HG03159 (cell line): Measurements from ENCODE around the gene CACNB2.

Experiments
- ATAC-seq: cut with Tn5 transposase; IDR thresholded peaks from one replicate; pipeline ENCODE4 v1.9.1; 2021; ENCODE audit warnings: mild to moderate bottlenecking, moderate library complexity; ENCODE audit not compliant: unreplicated experiment

CACNB2 gene

DNA sequence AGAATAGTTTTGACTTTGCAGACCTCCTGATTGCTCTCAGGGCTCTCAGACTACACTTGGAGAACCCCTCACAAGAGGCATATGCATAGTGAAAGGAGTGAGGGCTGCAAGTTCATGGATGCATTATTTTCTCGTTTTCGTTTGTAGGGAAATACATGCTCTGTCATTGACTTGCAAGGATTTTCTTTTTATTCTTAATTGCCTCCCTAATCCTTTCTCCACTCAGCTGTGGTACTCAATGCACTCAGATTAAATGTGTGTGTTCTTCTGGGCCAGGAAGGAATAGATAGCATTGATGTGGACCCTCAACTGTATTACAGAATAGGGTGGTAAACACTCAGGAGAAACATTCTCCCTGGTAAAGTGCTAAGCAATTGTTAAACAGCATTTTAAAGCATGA lies 188.7 kb downstream of the CACNB2 start:
- no peak for ATAC-seq

DNA sequence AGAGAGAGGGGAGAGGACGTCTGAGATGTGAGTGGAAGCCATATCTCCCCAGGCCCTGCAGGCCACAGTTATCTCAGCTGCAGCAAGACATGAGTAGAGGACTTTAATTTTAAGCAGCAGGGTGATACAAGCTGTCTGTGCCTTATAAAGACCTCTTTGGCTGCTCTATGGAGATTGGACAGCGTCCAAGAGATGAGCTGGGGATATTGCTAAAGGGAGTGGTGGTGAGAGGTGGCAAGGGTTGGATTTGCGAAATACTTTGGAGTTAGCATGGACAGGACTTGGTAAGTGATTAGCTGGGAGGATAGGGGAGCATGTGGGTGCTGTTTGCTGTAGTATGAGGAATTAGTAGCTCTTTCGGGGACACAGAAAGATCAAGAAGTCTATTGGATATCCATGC lies 191.8 kb downstream of the CACNB2 start:
- ATAC-seq: no peak

DNA sequence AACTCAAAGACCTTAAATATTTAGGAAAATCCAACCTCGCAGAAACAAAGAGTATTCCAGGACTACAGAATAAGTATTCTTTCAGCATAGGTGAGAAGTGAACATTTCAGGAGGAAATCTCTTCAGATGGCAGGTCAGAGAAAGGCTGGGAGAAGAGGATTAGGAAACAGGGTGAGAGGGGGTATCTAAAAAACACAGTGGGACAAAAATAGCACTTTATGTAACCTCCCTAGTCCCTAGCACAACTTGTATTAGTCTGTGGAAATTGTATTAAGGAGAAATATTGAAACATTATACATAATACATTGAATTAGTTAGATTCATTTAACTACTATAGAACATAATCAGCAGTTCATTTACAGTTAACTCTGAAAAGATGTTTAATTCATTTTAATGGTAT lies 192.3 kb downstream of the CACNB2 start:
- ATAC-seq: no peak

DNA sequence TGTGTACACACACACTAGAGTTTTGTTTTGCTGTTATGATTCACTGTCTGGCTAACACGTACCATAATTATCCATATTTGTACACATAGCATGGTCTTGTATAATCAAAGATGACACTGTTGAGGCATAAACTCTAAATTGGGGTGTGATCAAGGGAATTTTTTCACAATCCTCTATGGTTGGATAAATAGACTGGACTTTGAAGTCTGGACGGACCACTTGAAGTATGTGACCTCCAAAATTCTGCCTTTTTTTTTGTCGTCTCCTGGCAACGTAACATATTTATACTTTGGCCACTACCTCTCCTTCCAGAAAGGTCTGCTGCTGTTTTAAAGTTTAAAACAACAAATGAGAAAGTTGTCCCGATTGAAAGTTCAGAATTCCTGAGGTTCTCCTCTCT lies 193.4 kb downstream of the CACNB2 start:
- ATAC-seq: no peak

DNA sequence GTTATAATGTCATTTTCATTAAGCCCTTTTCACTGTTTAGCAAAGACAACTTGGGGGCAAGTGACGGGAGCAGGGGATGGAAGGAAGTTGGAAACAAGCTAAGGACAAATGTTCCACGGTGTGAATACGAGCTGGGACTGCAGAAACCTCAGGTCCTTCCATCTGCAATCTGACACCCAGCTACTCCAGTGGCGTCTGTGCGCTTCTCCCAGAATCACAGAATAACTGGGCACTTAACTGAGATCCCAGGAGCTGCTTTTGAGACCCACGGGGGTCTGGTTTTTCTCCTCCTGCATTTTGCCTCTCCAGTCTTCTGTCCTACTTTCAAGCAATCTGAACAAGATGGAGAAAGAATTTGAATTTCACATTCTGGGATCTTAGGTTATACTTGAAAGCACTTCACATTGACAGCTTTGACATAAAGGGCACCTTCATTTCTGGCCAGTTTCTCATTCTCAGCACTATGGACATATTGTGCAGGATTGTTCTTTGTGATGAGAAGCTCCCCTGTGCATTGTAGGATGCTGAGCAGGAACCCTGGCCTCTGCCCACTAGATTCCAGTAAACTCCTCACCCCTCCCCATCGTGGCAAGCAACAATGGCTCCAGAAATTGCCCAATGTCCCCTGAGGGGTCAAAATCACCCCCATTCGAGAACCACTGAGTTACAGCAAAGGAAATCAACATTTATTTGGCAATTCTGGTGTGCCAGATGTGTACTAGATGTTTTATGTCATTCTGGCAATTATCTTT lies 194.1 kb downstream of the CACNB2 start:
- no peak for ATAC-seq

DNA sequence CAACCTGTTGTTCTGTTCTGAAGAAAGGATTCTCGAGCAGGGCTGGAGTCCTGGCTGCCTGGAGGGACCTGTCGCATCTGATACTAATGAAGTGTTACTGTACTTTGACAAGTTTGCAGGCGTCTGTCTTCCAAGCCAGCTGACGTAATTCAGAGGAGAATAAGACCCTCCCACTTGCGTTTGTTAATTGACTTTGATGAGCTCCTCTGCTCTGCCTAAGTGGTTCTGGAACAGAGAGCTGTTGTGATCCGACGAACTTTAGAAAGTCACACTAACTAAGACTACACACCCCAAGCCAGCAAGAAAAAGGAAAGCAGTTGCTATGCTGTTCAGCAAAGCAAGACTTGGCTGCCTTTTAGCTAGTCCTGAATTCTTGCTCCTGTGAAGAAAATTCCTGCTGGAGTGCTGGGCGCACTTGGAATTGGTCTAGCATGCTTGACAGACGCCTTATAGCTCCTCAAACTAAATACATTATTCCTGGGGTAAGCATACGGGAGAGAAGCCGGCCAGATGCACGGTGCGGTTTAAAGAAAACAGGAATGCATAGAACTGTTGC lies 200.3 kb downstream of the CACNB2 start:
- no peak for ATAC-seq

DNA sequence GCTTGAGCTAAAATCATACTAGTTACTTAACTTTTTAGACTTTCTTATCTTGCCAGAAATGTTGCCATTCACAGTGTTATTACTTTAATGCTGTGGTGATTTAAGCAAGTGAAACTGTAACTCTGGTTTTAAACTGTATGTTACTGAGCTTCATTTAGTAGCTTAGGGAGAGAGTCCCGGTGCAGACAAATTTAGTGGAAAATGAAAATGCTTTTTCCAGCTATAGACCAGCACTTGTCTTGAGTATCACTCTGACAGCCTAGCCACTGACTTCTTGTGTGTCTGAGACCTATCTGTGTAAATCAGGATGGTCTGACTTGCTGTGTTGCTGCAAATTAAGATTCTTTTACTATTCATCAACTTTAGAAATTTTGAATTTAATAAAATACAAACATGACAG lies 200.8 kb downstream of the CACNB2 start:
- no peak for ATAC-seq

DNA sequence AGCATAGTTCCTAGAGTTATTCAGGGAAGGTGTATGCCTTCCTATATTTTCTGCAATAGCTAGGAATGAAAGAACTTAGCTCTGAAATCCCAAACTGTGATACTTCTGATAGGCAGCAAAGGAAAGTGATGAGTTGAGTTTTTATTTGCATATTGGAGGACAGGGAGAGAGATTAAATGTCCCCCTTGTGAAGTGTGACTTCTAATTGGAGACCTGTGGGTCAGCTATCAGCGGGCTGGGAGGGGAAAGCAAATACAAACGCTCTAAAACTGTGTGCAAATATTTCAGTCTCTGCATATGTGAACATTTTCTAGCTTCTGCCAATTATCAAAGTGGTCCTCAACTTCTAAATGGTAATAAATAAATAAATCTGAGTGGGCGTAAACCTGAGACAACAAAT lies 203.3 kb downstream of the CACNB2 start:
- no peak for ATAC-seq

DNA sequence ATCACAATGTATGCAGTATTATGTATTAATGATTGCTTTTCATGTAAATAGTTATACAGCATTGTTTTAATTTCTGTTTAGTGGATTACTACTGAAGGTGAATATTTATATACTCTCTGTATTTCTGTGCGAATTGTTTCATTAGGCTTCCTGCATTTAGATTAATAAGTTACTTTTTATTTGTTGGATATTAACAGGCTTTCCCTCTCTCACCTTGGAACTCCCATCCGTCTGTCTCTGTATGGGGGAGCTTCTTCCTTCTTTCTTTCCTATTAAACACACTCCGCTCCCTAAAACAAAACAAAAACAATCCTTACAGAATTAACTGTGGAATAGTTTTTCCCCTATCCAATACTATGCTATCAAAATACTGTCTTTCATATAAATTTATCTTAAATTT lies 205.1 kb downstream of the CACNB2 start:
- ATAC-seq: no peak

DNA sequence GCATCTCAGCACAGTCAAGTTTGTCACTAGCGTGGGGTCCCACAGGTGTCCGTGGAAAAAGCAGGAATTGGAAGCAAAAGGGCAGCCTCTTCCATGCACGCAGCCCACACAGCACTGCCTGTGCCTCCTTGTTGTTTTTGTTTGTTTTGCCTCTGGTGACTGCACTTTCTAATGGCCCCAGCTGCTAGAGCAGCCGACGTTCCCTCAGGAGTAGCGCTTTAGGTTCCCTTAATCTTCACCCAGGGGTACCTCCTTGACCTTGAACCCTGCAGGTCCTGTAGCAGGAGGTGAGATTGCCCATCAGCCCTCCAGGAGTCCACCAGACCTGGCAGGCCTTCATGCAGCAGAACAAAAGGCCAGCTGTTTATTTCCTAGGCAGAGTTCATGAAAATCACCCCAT lies 210.1 kb downstream of the CACNB2 start:
- ATAC-seq: no peak

DNA sequence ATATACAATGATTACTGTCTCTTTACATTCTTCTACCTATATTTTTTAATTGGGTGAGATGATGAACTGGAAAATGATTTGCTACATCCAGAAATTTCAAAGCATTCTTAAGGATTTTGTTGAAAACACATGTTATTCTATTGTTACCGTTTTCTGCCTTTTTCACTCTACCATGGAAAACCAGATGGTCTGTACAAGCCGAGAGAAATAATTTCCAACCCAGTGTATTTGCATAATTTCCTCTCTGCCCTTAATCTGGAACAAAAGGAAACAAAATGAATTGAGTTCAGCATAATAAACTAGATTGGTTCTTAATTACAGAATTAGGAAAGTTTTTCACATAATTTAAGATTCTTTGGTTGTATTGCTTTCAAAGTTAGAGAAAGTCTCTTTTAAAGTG lies 211.2 kb downstream of the CACNB2 start:
- no peak for ATAC-seq

DNA sequence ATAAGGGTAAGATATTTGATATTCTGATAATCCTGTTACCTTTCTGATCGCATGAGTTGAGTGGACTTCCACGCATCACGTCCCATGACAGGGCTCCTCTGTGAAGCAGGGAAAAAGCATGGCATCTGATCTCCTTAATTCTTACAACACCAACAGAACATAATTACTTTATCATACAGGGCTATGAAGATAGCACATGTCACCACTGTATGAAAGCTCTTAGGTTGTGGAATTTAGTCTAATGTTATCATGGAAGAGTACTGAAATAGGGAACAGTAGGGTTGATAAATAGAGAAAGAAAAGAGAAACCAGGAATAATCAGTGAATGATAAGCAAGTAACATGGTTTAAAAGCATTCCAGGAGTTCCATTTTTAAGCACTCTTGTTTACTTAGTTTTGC lies 212.0 kb downstream of the CACNB2 start:
- no peak for ATAC-seq

DNA sequence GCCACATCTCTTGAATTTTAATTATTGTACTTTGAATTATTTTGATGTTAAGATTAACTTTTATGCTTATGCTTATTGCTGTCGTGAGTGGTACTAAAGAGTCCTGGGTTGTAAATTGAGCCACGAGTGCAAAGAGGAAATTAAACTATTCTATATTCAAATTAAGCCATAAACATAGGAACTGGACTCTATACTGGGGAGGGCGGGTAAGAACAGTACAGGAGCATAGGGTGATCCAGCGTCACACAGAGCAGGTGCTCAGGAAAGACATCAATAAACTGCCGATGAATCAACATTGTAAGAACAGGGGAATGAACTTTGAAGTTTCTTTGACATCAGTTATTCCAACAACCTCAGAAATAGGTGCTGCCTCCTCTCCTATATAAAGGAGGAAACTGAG lies 219.6 kb downstream of the CACNB2 start:
- no peak for ATAC-seq

DNA sequence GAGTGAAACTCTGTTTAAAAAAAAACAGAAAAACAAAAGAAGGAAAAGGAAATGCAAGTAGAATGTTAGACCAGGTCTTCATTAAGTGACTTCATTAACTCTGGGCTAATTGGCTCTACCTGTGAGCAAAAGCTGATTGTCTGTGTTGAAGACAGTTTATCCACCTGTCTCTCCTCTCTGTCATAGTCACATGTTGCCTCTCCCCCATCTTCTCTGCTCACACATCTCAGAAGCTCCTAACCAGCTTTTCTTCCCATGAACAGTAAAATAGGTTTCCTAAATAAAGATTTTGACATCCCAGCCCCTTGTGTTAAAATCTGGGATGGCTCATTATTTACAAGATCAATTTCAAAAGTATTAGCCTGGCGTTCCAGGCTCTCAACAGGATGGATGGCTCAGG lies 222.7 kb downstream of the CACNB2 start:
- no peak for ATAC-seq

DNA sequence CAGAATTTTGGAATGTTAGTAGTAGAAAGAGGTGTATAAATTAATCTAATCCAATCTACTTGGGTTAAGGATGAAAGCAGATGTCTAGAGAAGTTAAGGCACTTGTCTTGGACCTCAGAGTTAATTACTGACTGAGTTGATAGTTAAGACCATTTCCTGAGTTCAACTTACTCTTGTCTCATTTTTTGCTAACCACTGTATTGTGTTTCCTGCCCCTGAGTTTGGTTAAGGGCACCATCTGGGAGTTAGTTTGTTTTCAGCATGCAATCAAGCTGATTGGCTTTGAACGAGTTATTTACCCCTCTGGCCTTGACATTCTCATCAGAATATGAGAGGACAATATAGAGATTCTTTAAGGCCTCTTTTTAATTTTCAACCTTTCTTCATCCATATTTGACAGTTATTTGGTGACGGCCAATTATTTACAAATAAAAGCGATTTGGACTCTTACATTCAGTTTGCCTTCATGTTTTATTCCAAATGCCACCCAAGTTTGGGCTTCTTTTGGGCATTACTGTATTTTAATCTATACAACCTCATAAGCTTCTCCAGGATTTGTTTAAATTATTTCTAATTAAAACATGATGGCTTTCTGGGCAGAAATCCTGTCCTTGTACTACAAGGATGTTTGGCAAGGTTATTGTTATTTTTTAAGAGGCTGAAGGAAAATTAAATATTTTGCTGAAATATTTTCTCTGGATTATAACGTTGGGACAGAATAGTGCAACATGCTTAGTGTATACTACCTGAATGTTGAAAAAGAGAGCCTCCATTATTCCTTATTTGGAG lies 225.0 kb downstream of the CACNB2 start:
- no peak for ATAC-seq

DNA sequence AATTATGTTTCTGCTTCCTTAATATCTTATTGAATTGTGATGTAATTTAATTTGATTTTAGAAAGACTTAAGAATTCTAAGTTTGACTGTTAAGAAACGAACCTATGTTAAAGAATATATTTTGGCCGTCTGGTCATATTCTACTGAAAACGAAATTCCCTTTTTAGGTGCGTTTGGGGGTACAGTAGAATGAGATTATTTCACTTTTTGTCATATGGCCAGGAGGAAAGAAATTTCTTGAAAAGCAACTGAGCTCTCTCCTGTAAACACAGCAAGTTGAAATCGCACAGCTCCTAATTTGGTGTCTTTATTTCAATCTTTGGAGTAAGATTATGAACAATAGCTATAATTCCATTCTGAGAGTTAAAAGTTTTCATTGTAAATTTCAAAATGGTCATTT lies 227.6 kb downstream of the CACNB2 start:
- ATAC-seq: no peak

DNA sequence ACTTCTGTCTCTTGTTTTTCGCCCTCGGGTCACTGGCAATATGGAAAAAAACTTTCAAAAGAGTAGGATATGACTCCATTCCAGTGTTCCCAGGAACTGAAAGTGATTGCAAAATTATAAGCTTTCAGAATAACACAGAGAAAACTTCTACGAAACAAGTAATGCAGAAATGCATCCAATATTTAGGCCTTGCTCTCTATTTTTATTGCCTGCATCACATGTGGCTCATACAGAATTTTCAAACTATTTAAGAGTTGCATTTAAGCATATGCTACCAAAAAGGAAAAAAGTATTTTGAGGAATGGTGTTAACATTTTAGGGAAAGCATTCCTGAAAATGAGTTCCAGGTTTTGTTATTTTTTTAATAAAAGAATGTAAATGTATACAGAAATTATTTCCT lies 228.0 kb downstream of the CACNB2 start:
- no peak for ATAC-seq

DNA sequence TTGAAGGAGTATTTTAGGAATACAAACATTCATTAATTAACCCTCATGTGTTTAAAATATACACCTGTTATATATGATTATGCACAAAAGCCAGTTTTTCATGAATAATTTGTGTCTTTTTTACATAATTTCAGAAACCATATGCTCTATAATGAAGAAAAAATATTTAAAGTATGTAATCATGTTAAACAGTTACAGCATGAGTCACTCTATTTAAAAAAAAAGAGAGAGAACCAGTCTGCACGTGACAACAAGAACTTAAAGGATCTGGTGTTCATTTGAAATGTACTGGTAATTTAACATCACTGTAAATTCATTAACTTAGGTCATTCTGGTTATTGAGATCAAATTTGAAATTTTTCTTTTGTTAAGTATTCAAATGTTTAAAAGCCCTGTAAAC lies 228.5 kb downstream of the CACNB2 start:
- ATAC-seq: no peak

DNA sequence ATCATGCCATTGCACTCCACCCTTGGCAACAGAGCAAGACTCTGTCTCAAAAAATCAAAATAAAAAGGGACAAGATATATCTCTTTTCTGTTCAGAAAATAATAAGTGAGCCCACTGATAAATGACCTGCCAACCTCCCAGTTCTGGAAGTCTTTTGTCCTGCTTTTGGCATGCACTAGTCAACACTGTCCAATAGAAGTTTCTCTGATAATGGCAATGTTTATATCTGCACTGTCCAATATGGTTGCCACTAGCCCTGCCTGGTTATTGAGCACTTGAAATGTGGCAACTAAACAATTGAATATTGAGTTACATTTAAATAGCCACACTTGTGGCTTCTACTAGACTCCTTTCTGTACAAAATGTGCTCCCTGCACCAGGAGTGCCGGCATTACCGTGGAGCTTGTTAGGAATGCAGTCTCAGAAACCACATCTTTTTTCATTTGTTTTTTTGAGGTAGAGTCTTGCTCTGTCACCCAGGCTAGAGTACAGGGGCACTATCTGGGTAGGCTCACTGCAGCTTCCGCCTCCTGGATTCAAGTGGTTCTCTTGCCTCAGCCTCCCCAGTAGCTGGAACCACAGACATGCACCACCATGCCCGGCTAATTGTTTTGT lies 229.7 kb downstream of the CACNB2 start:
- ATAC-seq: no peak

DNA sequence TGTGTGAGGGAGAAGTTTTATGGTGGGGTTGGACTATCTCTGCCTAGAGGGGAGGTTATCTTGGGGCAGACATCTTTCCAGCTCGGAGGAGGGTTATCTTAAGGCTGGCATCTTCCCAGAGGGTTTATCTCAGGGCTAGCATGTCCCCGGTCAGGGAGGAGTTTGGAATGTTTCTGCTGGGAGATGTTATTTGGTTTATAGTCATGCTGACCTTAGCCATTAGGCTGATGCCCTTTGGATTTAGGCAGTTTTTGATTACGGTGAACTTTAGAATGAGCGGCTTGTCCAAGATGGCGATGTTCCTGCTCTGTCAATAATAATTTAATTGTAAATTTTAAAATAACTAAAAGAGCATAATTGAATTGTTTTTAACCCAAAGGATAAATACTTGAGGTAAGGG lies 236.4 kb downstream of the CACNB2 start:
- no peak for ATAC-seq

DNA sequence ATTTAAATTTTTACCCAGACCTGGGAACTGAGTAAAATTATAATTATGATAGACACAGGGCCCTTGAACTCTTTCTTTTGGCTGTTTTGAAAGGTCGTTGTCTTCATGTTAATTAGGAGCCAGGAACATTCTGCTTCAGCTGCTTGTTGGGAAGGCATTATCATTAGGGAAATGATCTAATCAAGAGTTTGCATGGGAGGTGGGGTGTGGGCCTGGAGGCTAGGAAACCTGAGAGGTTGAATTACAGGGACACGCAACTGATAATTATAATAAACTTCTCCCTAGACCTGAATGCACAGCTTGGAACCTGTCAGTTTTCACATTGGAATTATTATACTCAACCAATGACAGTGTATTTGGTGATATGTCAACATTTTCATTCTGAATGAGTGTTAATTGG lies 237.7 kb downstream of the CACNB2 start:
- ATAC-seq: no peak

DNA sequence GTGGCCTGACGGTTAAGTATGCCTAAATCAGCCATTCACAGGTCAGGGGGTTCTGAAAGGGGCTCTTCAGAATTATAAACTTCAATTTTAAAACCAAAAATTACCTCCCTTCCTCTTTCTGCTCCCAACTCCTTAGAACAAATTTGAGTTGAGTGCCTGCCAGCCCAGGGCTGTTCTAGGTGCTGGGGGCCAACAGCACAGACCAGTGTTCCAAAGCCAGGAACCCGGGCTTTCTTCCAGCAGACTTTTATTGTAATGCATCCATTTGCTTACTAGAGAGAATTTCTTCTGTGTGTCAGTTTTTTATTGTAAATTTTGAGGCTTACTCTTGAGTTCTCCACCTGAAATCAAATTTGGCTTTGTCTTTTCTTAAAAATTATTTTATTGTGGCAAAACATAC lies 238.5 kb downstream of the CACNB2 start:
- ATAC-seq: no peak
